Measurements from ENCODE around the gene STAT1. TPM values are rescaled to one million over a fixed set of nuclear protein-coding genes. Genes with fewer than 3 reads are reported as not detected.

Gene STAT1
- polyA plus RNA-seq, 3 donors, result 51.3 to 126 (median 110) TPM

DNA sequence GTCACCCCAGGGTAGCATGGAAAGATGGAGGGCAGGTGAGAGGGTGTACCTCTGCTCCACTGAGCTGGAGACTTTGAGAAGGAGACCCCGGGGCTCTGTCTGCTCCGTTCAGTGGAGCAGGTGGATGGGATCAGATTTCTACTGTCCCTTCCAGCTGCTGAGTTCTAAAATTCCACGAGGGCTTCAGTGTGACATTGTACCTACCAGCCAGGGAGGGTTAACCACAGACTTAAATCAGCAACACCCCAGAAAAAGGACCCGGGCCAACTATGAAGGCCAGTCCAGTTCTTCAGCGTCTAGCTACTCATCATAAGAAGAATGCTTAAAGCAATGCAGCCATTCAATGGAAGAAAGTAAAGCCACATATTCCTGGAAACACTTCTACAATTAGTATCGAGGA, 23.8 kb downstream of the STAT1 start:
- H3K36me3 Mint-ChIP-seq, result peaks cover 92 to 99% of the 10 kb centered on the region in 2 donors
- H2AFZ ChIP-seq (ENCODE audit: insufficient read depth, low read depth, low read length, poor library complexity, severe bottlenecking), result no peak overlapping the region
- H3K4me3 Mint-ChIP-seq, result no peak overlapping the region
- peaks cover 96 to 100% of the 10 kb centered on the region in 2 donors for H3K36me3 ChIP-seq (replicated peaks in 1 of 2; ENCODE audit: control insufficient read depth in 1 of 2, insufficient read depth in 2 of 2, low read length in 2 of 2)
- no peaks in the 10 kb centered on the region for H3K9me3 Mint-ChIP-seq
- H3K27ac Mint-ChIP-seq, result peak overlapping the region in 1 of 7 donors; percentile 2
- DNase-seq, result no peak
- peaks cover 0 to 2% (median 0%) of the 10 kb centered on the region in 3 donors for H3K27me3 Mint-ChIP-seq (ENCODE audit: low read depth in 3 of 3)
- H3K4me2 ChIP-seq (replicated peaks; ENCODE audit: extremely low read depth, low read length, poor library complexity, severe bottlenecking), result no peak overlapping the region
- H3K9ac ChIP-seq (ENCODE audit: insufficient read depth, low read length, poor library complexity, severe bottlenecking), result no peak overlapping the region
- H3K27me3 ChIP-seq (ENCODE audit: control insufficient read depth in 2 of 2, insufficient read depth in 2 of 2, low read length in 2 of 2), result no peaks in the 10 kb centered on the region
- H4K20me1 ChIP-seq (ENCODE audit: insufficient read depth, low read length), result peaks cover 99% of the 10 kb centered on the region
- H3K4me3 ChIP-seq (replicated peaks in 1 of 3; ENCODE audit: low read depth in 2 of 3, low read length in 3 of 3), result no peak overlapping the region
- H3K27ac ChIP-seq (ENCODE audit: low read depth in 1 of 2, low read length in 2 of 2), result no peak overlapping the region
- WGBS (ENCODE audit: insufficient coverage), result 100% methylated on average over 1 of the region's 6 CpGs
- H3K79me2 ChIP-seq (ENCODE audit: insufficient read depth, low read length), result peaks cover 4% of the 10 kb centered on the region
- H3K4me1 ChIP-seq (ENCODE audit: control insufficient read depth in 1 of 2, insufficient read depth in 2 of 2, low read length in 2 of 2), result no peaks in the 10 kb centered on the region
- TF ChIP-seq, protein P1, sequence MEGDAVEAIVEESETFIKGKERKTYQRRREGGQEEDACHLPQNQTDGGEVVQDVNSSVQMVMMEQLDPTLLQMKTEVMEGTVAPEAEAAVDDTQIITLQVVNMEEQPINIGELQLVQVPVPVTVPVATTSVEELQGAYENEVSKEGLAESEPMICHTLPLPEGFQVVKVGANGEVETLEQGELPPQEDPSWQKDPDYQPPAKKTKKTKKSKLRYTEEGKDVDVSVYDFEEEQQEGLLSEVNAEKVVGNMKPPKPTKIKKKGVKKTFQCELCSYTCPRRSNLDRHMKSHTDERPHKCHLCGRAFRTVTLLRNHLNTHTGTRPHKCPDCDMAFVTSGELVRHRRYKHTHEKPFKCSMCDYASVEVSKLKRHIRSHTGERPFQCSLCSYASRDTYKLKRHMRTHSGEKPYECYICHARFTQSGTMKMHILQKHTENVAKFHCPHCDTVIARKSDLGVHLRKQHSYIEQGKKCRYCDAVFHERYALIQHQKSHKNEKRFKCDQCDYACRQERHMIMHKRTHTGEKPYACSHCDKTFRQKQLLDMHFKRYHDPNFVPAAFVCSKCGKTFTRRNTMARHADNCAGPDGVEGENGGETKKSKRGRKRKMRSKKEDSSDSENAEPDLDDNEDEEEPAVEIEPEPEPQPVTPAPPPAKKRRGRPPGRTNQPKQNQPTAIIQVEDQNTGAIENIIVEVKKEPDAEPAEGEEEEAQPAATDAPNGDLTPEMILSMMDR (IDR thresholded peaks at IDR 0.05), result no peak
- no peaks in the 10 kb centered on the region for H3K9me3 ChIP-seq (replicated peaks in 1 of 2; ENCODE audit: control insufficient read depth in 1 of 2, insufficient read depth in 1 of 2, low read length in 2 of 2)
- H3K4me1 Mint-ChIP-seq, result no peaks in the 10 kb centered on the region
- intact Hi-C loops (cut with micrococcal nuclease), result loop anchor here in 1 of 2 donors (10.0 kb wide), 1 partner anchor 85 kb away; no protein-coding TSS in a partner anchor

DNA sequence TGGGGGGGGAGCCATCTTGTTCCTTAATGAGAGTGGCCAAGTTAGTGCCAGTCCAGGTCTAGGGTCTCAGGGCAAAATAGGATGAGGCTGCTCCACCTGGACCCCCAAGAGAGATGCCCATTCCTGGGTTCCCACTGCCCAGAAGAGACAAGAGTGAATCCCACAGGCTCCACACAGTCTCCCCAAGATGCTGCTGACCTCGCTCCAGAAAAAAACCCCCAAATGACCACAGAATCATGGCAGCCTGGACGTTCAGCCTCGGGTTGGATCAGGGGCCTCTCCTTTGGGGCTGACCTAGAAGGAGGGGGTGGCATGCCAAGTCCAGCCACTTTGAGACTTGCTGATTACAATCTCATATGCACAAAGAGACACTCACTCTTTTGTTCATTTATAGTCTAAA, 25.1 kb downstream of the STAT1 start:
- Histone ChIP-seq H3K36me3 (replicated peaks in 1 of 2; ENCODE audit: control insufficient read depth in 1 of 2, insufficient read depth in 2 of 2, low read length in 2 of 2) (peaks cover 98 to 100% of the 10 kb centered on the region in 2 donors), H3K79me2 (ENCODE audit: insufficient read depth, low read length) (peaks cover 4% of the 10 kb centered on the region), H3K27ac (ENCODE audit: low read depth in 1 of 2, low read length in 2 of 2) (no peak overlapping the region), H3K27me3 (ENCODE audit: control insufficient read depth in 2 of 2, insufficient read depth in 2 of 2, low read length in 2 of 2) (no peaks in the 10 kb centered on the region), H3K4me2 (replicated peaks; ENCODE audit: extremely low read depth, low read length, poor library complexity, severe bottlenecking) (no peak overlapping the region), H3K4me3 (replicated peaks in 1 of 3; ENCODE audit: low read depth in 2 of 3, low read length in 3 of 3) (no peak overlapping the region), H2AFZ (ENCODE audit: insufficient read depth, low read depth, low read length, poor library complexity, severe bottlenecking) (no peak overlapping the region), H3K4me1 (ENCODE audit: control insufficient read depth in 1 of 2, insufficient read depth in 2 of 2, low read length in 2 of 2) (no peaks in the 10 kb centered on the region), H3K9me3 (replicated peaks in 1 of 2; ENCODE audit: control insufficient read depth in 1 of 2, insufficient read depth in 1 of 2, low read length in 2 of 2) (no peaks in the 10 kb centered on the region), H4K20me1 (ENCODE audit: insufficient read depth, low read length) (peaks cover 100% of the 10 kb centered on the region), H3K9ac (ENCODE audit: insufficient read depth, low read length, poor library complexity, severe bottlenecking) (no peak overlapping the region)
- TF ChIP-seq, protein P1 (IDR thresholded peaks at IDR 0.05), result no peak
- Mint-ChIP-seq H3K4me3 (no peak overlapping the region), H3K27me3 (ENCODE audit: low read depth in 3 of 3) (peaks cover 0 to 2% (median 0%) of the 10 kb centered on the region in 3 donors), H3K9me3 (no peaks in the 10 kb centered on the region), H3K36me3 (peaks cover 95 to 100% of the 10 kb centered on the region in 2 donors), H3K27ac (peak overlapping the region in 2 of 7 donors; percentile 38 to 61), H3K4me1 (no peaks in the 10 kb centered on the region)
- no peak for DNase-seq
- intact Hi-C loops (cut with micrococcal nuclease), result no loop called here
- WGBS (ENCODE audit: insufficient coverage), result 100% methylated on average over 3 of the region's 3 CpGs

Measured in CD14-positive monocyte (primary cell).